LNCaP clone FGC (cell line): ENCODE measurements around the gene SMAD6.

Experiments
- DNase-seq: peaks from one replicate; pipeline ENCODE4 v3.0.0-alpha.2; 2011; ENCODE audit warnings: low read depth
- H3K4me3 ChIP-seq: 2 replicates; pipeline ENCODE4 v1.5.1; 2011; ENCODE audit warnings: mild to moderate bottlenecking, low read depth, low read length, control low read depth
- CTCF ChIP-seq: IDR thresholded peaks from 2 replicates; pipeline ENCODE4 v1.5.1; 2012; ENCODE audit warnings: mild to moderate bottlenecking; ENCODE audit not compliant: control insufficient read depth, insufficient read depth; ENCODE audit errors: extremely low read depth

SMAD6 gene

GRCh38 chr15:66745530-66746230 lies 43.6 kb downstream of the SMAD6 start:
- no peak for TF ChIP-seq CTCF

GRCh38 chr15:66746231-66746605 lies 44.2 kb downstream of the SMAD6 start:
- H3K4me3 ChIP-seq = no peak overlapping the region
- no peak for TF ChIP-seq CTCF
- DNase-seq = no peak

More at GRCh38 chr15:66745530-66746230, 43.6 kb downstream of the SMAD6 start:
- no peak overlapping the region for H3K4me3 ChIP-seq
- DNase-seq = no peak

GRCh38 chr15:66747223-66747622 lies 45.2 kb downstream of the SMAD6 start:
- no peak for DNase-seq
- TF ChIP-seq CTCF = no peak
- H3K4me3 ChIP-seq = no peak overlapping the region

- H3K4me3 ChIP-seq = no peak overlapping the region
- no peak for DNase-seq
Measured at GRCh38 chr15:66747886-66748707, 46.1 kb downstream of the SMAD6 start.

GRCh38 chr15:66748708-66749035 lies 46.6 kb downstream of the SMAD6 start:
- H3K4me3 ChIP-seq = no peak overlapping the region
- no peak for TF ChIP-seq CTCF
- no peak for DNase-seq

More at GRCh38 chr15:66747886-66748707, 46.1 kb downstream of the SMAD6 start:
- no peak for TF ChIP-seq CTCF

- no peak for TF ChIP-seq CTCF
- no peak for DNase-seq
- no peak overlapping the region for H3K4me3 ChIP-seq
Measured at GRCh38 chr15:66749841-66750575, 48.0 kb downstream of the SMAD6 start.
